ENCODE measurements around the gene STIMATE. TPM values are rescaled to one million over a fixed set of nuclear protein-coding genes. Genes with fewer than 3 reads are reported as not detected.

The STIMATE gene
- total and polyA plus RNA-seq, 2 of the 4 experiments (the other 2 are of a cell fraction): 10.6 to 17.8 TPM

DNA sequence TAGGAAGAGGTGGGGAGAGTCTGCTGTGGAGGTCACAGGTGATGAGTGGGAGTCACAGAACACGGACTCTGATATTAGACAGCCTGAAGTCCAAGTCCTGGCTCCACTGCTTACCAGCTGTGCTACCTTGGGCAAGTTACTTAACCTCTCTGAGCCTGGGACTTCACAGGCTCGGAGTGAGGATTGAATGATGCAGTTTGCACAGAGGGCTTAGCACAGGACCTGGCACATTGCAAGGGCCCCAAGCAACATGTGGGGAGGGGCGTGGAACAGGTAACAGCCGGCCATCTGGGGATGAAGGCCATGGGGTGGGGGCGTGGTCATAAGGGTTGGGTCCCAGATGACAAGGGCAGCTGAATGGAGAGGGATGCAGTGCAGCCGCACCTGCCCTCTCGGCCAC, 107.0 kb downstream of the STIMATE start:
- no peak overlapping the region for H2AFZ ChIP-seq (replicated peaks; ENCODE audit: low read length, poor library complexity)
- H3K23ac ChIP-seq (ENCODE audit: low read depth, low read length): no peak overlapping the region
- H2AK5ac ChIP-seq (ENCODE audit: low read depth, low read length): no peak overlapping the region
- POLR2A ChIA-PET (ENCODE audit: unreplicated experiment): no interaction called here
- H3K18ac ChIP-seq (ENCODE audit: low read depth, low read length): no peak overlapping the region
- no peak overlapping the region for H4K5ac ChIP-seq (ENCODE audit: low read depth, low read length)
- H3K79me1 ChIP-seq (ENCODE audit: low read depth in 1 of 2, low read length in 2 of 2): no peaks in the 10 kb centered on the region
- BruUV-seq (replicated peaks): no TSS peak
- H3K9ac ChIP-seq (ENCODE audit: low read depth, low read length): no peak overlapping the region
- no peak overlapping the region for H2BK20ac ChIP-seq (ENCODE audit: low read depth, low read length)
- H3K4me3 ChIP-seq (ENCODE audit: insufficient read depth, low read depth, low read length): no peak overlapping the region
- CTCF ChIA-PET: no interaction called here
- no peak overlapping the region for H3K56ac ChIP-seq (ENCODE audit: extremely low read depth, insufficient read depth, low read length)
- no peaks in the 10 kb centered on the region for H3K4me1 ChIP-seq (ENCODE audit: control insufficient read depth, insufficient read depth, low read length)
- no peak overlapping the region for H3K4ac ChIP-seq (ENCODE audit: low read depth, low read length)
- DNase-seq (no peak), ATAC-seq (ENCODE audit: low read depth) (no peak)
- no peaks in the 10 kb centered on the region; the same call in 1 of the 2 replicates for H3K9me1 ChIP-seq (ENCODE audit: insufficient read depth, low read length)
- no peak overlapping the region for H4K8ac ChIP-seq (ENCODE audit: low read depth in 2 of 2, low read length in 2 of 2)
- dilution Hi-C loops (cut with HindIII; ENCODE audit: low sequenced_read_pairs, unreplicated experiment): no loop called here
- TF ChIP-seq, protein P1, sequence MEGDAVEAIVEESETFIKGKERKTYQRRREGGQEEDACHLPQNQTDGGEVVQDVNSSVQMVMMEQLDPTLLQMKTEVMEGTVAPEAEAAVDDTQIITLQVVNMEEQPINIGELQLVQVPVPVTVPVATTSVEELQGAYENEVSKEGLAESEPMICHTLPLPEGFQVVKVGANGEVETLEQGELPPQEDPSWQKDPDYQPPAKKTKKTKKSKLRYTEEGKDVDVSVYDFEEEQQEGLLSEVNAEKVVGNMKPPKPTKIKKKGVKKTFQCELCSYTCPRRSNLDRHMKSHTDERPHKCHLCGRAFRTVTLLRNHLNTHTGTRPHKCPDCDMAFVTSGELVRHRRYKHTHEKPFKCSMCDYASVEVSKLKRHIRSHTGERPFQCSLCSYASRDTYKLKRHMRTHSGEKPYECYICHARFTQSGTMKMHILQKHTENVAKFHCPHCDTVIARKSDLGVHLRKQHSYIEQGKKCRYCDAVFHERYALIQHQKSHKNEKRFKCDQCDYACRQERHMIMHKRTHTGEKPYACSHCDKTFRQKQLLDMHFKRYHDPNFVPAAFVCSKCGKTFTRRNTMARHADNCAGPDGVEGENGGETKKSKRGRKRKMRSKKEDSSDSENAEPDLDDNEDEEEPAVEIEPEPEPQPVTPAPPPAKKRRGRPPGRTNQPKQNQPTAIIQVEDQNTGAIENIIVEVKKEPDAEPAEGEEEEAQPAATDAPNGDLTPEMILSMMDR (conservative IDR thresholded peaks at IDR 0.05; ENCODE audit: low read depth, low read length): no peak
- TF ChIP-seq CHD1 (IDR thresholded peaks at IDR 0.05; ENCODE audit: low read depth, low read length) (no peak), FOS (IDR thresholded peaks at IDR 0.05; ENCODE audit: low read depth, low read length) (no peak), NFE2L2 (IDR thresholded peaks at IDR 0.05; ENCODE audit: low read depth, low read length) (no peak), POLR2A (IDR thresholded peaks at IDR 0.05; ENCODE audit: low read depth, low read length) (no peak), BHLHE40 (IDR thresholded peaks at IDR 0.05; ENCODE audit: low read depth, low read length) (no peak), SMC3 (IDR thresholded peaks at IDR 0.05; ENCODE audit: low read depth, low read length) (no peak), RAD21 (IDR thresholded peaks at IDR 0.05; ENCODE audit: low read length) (no peak), MXI1 (IDR thresholded peaks at IDR 0.05; ENCODE audit: borderline replicate concordance, low read depth, low read length) (no peak), CEBPB (IDR thresholded peaks at IDR 0.05; ENCODE audit: low read depth, low read length) (no peak), MAFK (IDR thresholded peaks at IDR 0.05; ENCODE audit: low read depth, low read length) (no peak), RFX5 (IDR thresholded peaks at IDR 0.05; ENCODE audit: low read depth, low read length) (no peak), MAZ (IDR thresholded peaks at IDR 0.05; ENCODE audit: borderline replicate concordance, low read depth, low read length) (no peak)
- TF ChIP-seq, protein P2, sequence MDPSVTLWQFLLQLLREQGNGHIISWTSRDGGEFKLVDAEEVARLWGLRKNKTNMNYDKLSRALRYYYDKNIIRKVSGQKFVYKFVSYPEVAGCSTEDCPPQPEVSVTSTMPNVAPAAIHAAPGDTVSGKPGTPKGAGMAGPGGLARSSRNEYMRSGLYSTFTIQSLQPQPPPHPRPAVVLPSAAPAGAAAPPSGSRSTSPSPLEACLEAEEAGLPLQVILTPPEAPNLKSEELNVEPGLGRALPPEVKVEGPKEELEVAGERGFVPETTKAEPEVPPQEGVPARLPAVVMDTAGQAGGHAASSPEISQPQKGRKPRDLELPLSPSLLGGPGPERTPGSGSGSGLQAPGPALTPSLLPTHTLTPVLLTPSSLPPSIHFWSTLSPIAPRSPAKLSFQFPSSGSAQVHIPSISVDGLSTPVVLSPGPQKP (IDR thresholded peaks at IDR 0.05; ENCODE audit: borderline replicate concordance, low read depth, low read length): no peak
- TF ChIP-seq, protein P3, sequence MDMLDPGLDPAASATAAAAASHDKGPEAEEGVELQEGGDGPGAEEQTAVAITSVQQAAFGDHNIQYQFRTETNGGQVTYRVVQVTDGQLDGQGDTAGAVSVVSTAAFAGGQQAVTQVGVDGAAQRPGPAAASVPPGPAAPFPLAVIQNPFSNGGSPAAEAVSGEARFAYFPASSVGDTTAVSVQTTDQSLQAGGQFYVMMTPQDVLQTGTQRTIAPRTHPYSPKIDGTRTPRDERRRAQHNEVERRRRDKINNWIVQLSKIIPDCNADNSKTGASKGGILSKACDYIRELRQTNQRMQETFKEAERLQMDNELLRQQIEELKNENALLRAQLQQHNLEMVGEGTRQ (IDR thresholded peaks at IDR 0.05; ENCODE audit: low read depth, low read length): no peak
- H3K4me2 ChIP-seq (ENCODE audit: low read depth, low read length): no peak overlapping the region
- peaks cover 37% of the 10 kb centered on the region for H3K27me3 ChIP-seq (ENCODE audit: control insufficient read depth, insufficient read depth, low read length)
- H2AK9ac ChIP-seq (replicated peaks; ENCODE audit: low read depth, low read length, poor library complexity): no peak overlapping the region
- H3K36me3 ChIP-seq (ENCODE audit: control insufficient read depth, insufficient read depth, low read length): no peaks in the 10 kb centered on the region
- intact Hi-C loops (cut with micrococcal nuclease): no loop called here
- no peak overlapping the region for H2BK120ac ChIP-seq (ENCODE audit: low read depth, low read length)
- H3K27ac ChIP-seq (ENCODE audit: insufficient read depth, low read length): no peak overlapping the region
- H3K9me3 ChIP-seq (ENCODE audit: control insufficient read depth, insufficient read depth, low read length): no peaks in the 10 kb centered on the region
- in situ Hi-C loops (cut with MboI; ENCODE audit: low sequenced_read_pairs): no loop called here
- H3K14ac ChIP-seq (replicated peaks; ENCODE audit: low read depth, low read length): no peak overlapping the region
- H2BK5ac ChIP-seq (ENCODE audit: low read depth, low read length, poor library complexity, severe bottlenecking): no peak overlapping the region
- H4K91ac ChIP-seq (ENCODE audit: insufficient read depth, low read depth, low read length): no peak overlapping the region
- H4K20me1 ChIP-seq (ENCODE audit: insufficient read depth, low read length): no peaks in the 10 kb centered on the region
- H2BK15ac ChIP-seq (ENCODE audit: low read depth, low read length): no peak overlapping the region
- 75% methylated on average over 5 of the region's 7 CpGs; no CpG with 5 or more reads in 1 of the 2 experiments for WGBS, 2 experiments (ENCODE audit: extremely low coverage in 2 of 2, insufficient read length in 1 of 2)

All from IMR-90 (cell line).